ENCODE data around the gene CIITA.

CIITA gene

GRCh38 chr16:10982465-10983150 is 105.6 kb downstream of the CIITA start:
- DNase-seq: no peak

- no peak for DNase-seq
These were observed 106.2 kb downstream of the CIITA start for GRCh38 chr16:10983159-10983558.

GRCh38 chr16:10984509-10984908 is 107.5 kb downstream of the CIITA start:
- DNase-seq: no peak

Data from stimulated activated CD4-positive, alpha-beta T cell treated with anti-CD3 and anti-CD28 coated beads, Interleukin-2, amount 100 ng/mL, for 24 hours (primary cell).